Breast epithelium (tissue), 4 donors: ENCODE measurements around the gene C16orf74. TPM values are rescaled to one million over a fixed set of nuclear protein-coding genes. Genes with fewer than 3 reads are reported as not detected.

Experiments
- DNase-seq, 2 donors: peaks; one replicate each; pipeline ENCODE4 v3.0.0-alpha.2; 2019; ENCODE audit warnings: low spot score in 2 of 2
- H3K27ac ChIP-seq, 2 donors: fragments of 200-600 bp; sonication (generic) in 1 of 2; one replicate each; pipeline ENCODE4 v1.5.1; 2016 to 2019; ENCODE audit warnings: mild to moderate bottlenecking in 1 of 2
- H3K27me3 ChIP-seq, 2 donors: fragments of 200-600 bp; sonication (generic) in 1 of 2; one replicate each; pipeline versions ENCODE4 v1.5.1 to v1.6.0; 2017 to 2019; ENCODE audit warnings: control low read depth in 1 of 2, mild to moderate bottlenecking in 1 of 2
- H3K36me3 ChIP-seq: fragments of 200-600 bp; one replicate; pipeline ENCODE4 v1.5.1; 2019
- H3K4me1 ChIP-seq, 2 donors: fragments of 200-600 bp; sonication (generic); one replicate each; pipeline ENCODE4 v1.5.1; 2016 to 2019; ENCODE audit warnings: control low read depth in 1 of 2
- H3K4me3 ChIP-seq, 3 donors: fragments of 200-600 bp; sonication (generic); 1 replicate in 2 of 3; 2 replicates in 1 of 3; pipeline ENCODE4 v1.5.1; 2016 to 2019; ENCODE audit warnings: mild to moderate bottlenecking in 3 of 3, moderate library complexity in 2 of 3
- H3K9me3 ChIP-seq, 2 donors: fragments of 200-600 bp; sonication (generic) in 1 of 2; one replicate each; pipeline ENCODE4 v1.5.1; 2016 to 2019; ENCODE audit warnings: control low read depth in 1 of 2
- POLR2A ChIP-seq: fragments of 450-650 bp; IDR thresholded peaks from one replicate; pipeline ENCODE4 v1.6.1; 2016; ENCODE audit warnings: antibody characterized with exemption, mild to moderate bottlenecking, moderate library complexity
- POLR2AphosphoS5 ChIP-seq, 3 donors: sonication (generic); formaldehyde crosslinking; IDR thresholded peaks; one replicate each; pipeline ENCODE4 v1.6.1; 2017; ENCODE audit warnings: antibody characterized with exemption in 3 of 3
- intact Hi-C: fragments of 100-400 bp; cut with DNase I; formaldehyde crosslinking; loops from one replicate; pipeline ENCODE4 v1.15.1; 2023; ENCODE audit warnings: low total_unique reads
- total RNA-seq, 3 donors: library from RNA; depleted of rRNA; stranded (reverse); fragments of >200 nt; gene quantifications; one replicate each; pipeline ENCODE4 v1.1.0, GENCODE V29; 2016
- TF ChIP-seq, protein P1 (sequence below), 3 donors: fragments of 450-650 bp; IDR thresholded peaks; one replicate each; pipeline ENCODE4 v1.5.1; 2016 to 2017; ENCODE audit warnings: antibody characterized with exemption in 3 of 3, mild to moderate bottlenecking in 3 of 3, moderate library complexity in 3 of 3

Gene C16orf74
- total RNA-seq, 3 donors from 2014 or later, result 0.80 to 7.2 (median 6.7) TPM

DNA sequence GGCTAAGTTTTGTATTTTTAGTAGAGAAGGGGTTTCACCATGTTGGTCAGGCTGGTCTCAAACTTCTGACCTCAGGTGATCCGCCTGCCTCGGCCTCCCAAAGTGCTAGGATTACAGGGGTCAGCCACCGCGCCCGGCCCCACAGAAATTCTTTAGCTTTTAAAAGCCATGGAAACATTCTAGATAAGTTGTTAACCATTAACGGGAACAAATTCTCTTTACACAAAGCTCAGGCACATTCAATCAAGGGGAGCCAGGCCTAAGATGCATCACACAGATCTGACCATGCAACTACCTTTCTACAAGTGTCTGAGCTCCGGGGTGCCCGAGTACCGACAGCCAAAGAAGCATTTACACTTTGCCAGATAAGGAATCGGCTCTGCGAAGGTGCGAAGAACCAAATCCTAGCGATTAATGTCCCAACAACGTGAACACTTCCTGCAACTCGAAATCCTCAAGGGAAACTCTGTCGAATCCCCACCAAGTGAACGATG is 47.4 kb upstream of the C16orf74 start:
- H3K9me3 ChIP-seq, result no peaks in the 10 kb centered on the region
- H3K4me1 ChIP-seq, result peaks cover 0 to 3% of the 10 kb centered on the region in 2 donors
- no peak for DNase-seq
- peak overlapping the region in 1 of 2 donors; percentile 85 for H3K27ac ChIP-seq
- no peak for TF ChIP-seq POLR2A
- TF ChIP-seq, protein P1, sequence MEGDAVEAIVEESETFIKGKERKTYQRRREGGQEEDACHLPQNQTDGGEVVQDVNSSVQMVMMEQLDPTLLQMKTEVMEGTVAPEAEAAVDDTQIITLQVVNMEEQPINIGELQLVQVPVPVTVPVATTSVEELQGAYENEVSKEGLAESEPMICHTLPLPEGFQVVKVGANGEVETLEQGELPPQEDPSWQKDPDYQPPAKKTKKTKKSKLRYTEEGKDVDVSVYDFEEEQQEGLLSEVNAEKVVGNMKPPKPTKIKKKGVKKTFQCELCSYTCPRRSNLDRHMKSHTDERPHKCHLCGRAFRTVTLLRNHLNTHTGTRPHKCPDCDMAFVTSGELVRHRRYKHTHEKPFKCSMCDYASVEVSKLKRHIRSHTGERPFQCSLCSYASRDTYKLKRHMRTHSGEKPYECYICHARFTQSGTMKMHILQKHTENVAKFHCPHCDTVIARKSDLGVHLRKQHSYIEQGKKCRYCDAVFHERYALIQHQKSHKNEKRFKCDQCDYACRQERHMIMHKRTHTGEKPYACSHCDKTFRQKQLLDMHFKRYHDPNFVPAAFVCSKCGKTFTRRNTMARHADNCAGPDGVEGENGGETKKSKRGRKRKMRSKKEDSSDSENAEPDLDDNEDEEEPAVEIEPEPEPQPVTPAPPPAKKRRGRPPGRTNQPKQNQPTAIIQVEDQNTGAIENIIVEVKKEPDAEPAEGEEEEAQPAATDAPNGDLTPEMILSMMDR (IDR thresholded peaks at IDR 0.05), result no peak
- no peak for TF ChIP-seq POLR2AphosphoS5 (IDR thresholded peaks at IDR 0.05)
- no peaks in the 10 kb centered on the region for H3K27me3 ChIP-seq
- no peaks in the 10 kb centered on the region for H3K36me3 ChIP-seq
- intact Hi-C loops, result no loop called here
- peak overlapping the region; percentile 96 to 100 (median 99) for H3K4me3 ChIP-seq

DNA sequence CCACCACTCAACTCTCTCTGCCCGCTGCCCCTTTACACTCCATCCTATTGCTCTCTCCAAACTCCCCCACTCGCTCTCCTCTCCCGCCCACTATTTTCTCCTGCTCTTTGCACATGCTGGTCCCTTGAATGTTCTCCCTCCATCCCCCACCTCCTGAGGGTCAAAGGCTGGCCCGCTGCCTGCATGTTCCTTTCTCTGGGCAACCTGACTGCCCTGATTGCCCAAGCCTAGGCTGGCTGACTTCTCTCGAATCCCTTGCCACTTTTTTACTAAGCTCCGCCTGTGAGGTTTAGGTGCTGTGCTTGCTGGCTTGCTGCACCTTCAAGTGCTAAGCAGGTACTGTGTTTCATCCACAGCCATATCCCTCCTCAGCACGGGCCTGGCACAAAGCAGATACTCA is 45.7 kb upstream of the C16orf74 start:
- Histone ChIP-seq H3K27me3 (no peaks in the 10 kb centered on the region), H3K4me1 (peaks cover 0 to 3% of the 10 kb centered on the region in 2 donors), H3K36me3 (no peaks in the 10 kb centered on the region), H3K4me3 (no peak overlapping the region), H3K9me3 (no peaks in the 10 kb centered on the region), H3K27ac (no peak overlapping the region)
- intact Hi-C loops, result no loop called here
- DNase-seq, result no peak
- TF ChIP-seq, protein P1 (IDR thresholded peaks at IDR 0.05), result no peak
- TF ChIP-seq POLR2AphosphoS5 (IDR thresholded peaks at IDR 0.05) (no peak), POLR2A (no peak)

- H3K27me3 ChIP-seq, result no peaks in the 10 kb centered on the region
- H3K4me3 ChIP-seq, result no peak overlapping the region
- H3K27ac ChIP-seq, result no peak overlapping the region
- TF ChIP-seq, protein P1 (IDR thresholded peaks at IDR 0.05), result no peak
- TF ChIP-seq POLR2A, result no peak
- TF ChIP-seq POLR2AphosphoS5 (IDR thresholded peaks at IDR 0.05), result no peak
- intact Hi-C loops, result no loop called here
- DNase-seq, result no peak
- no peaks in the 10 kb centered on the region for H3K36me3 ChIP-seq
- peaks cover 0 to 3% of the 10 kb centered on the region in 2 donors for H3K4me1 ChIP-seq
- no peaks in the 10 kb centered on the region for H3K9me3 ChIP-seq
Measured at GRCh38 chr16:85796152-85796551, 45.3 kb upstream of the C16orf74 start.

GRCh38 chr16:85794696-85795095 is 43.8 kb upstream of the C16orf74 start:
- H3K4me3 ChIP-seq, result no peak overlapping the region
- intact Hi-C loops, result no loop called here

GRCh38 chr16:85793662-85794298 is 42.9 kb upstream of the C16orf74 start:
- TF ChIP-seq POLR2A (no peak), POLR2AphosphoS5 (IDR thresholded peaks at IDR 0.05) (no peak)
- TF ChIP-seq, protein P1 (IDR thresholded peaks at IDR 0.05), result no peak
- no peak overlapping the region for H3K4me3 ChIP-seq
- peaks cover 0 to 3% of the 10 kb centered on the region in 2 donors for H3K4me1 ChIP-seq
- DNase-seq, result no peak
- no peaks in the 10 kb centered on the region for H3K36me3 ChIP-seq
- no peaks in the 10 kb centered on the region for H3K27me3 ChIP-seq
- H3K27ac ChIP-seq, result no peak overlapping the region
- intact Hi-C loops, result no loop called here
- H3K9me3 ChIP-seq, result no peaks in the 10 kb centered on the region

More at GRCh38 chr16:85794696-85795095, 43.8 kb upstream of the C16orf74 start:
- peaks cover 0 to 3% of the 10 kb centered on the region in 2 donors for H3K4me1 ChIP-seq
- H3K9me3 ChIP-seq, result no peaks in the 10 kb centered on the region
- TF ChIP-seq, protein P1 (IDR thresholded peaks at IDR 0.05), result no peak
- TF ChIP-seq POLR2AphosphoS5 (IDR thresholded peaks at IDR 0.05) (no peak), POLR2A (no peak)
- DNase-seq, result no peak
- H3K27ac ChIP-seq, result no peak overlapping the region
- H3K36me3 ChIP-seq, result no peaks in the 10 kb centered on the region
- H3K27me3 ChIP-seq, result no peaks in the 10 kb centered on the region
